Prostate gland (tissue), 2 donors: ENCODE results near the gene CHRM3. TPM values are rescaled to one million over a fixed set of nuclear protein-coding genes. Genes with fewer than 3 reads are reported as not detected.

Source experiments
- DNase-seq: peaks from one replicate; pipeline ENCODE4 v3.0.0-alpha.2; 2019; ENCODE audit warnings: low spot score
- H3K27ac ChIP-seq, 2 donors: fragments of 200-600 bp; sonication (generic); 2 replicates each; pipeline ENCODE4 v1.5.1; 2017 to 2019
- H3K27me3 ChIP-seq: fragments of 200-600 bp; sonication (generic); replicated peaks from 2 replicates; pipeline ENCODE4 v1.5.1; 2019; ENCODE audit not compliant: insufficient read depth
- H3K36me3 ChIP-seq, 2 donors: fragments of 200-600 bp; sonication (generic); 1 replicate in 1 of 2; 2 replicates in 1 of 2; pipeline versions ENCODE4 v1.5.1 to v1.8.1; 2017 to 2019
- H3K4me1 ChIP-seq: fragments of 200-600 bp; sonication (generic); replicated peaks from 2 replicates; pipeline ENCODE4 v1.5.1; 2019
- H3K4me3 ChIP-seq, 2 donors: fragments of 200-600 bp; sonication (generic); 2 replicates each; pipeline ENCODE4 v1.5.1; 2017 to 2019
- H3K9me3 ChIP-seq: fragments of 200-600 bp; sonication (generic); 2 replicates; pipeline ENCODE4 v1.5.1; 2017
- POLR2A ChIP-seq: fragments of 450-650 bp; IDR thresholded peaks from one replicate; pipeline ENCODE4 v1.6.1; 2016; ENCODE audit warnings: antibody characterized with exemption, mild to moderate bottlenecking
- POLR2AphosphoS5 ChIP-seq: sonication (generic); formaldehyde crosslinking; IDR thresholded peaks from one replicate; pipeline ENCODE4 v1.6.1; 2017; ENCODE audit warnings: antibody characterized with exemption
- WGBS: methylation state at CpG from one replicate; pipeline ENCODE4 v1.1.5; 2018; 5-methylcytosine and 5-hydroxymethylcytosine counted together
- intact Hi-C: fragments of 100-400 bp; cut with DNase I; formaldehyde crosslinking; loops from one replicate; pipeline ENCODE4 v1.14.2; 2022
- total RNA-seq, 2 donors: library from RNA; depleted of rRNA; stranded (reverse); fragments of >200 nt; gene quantifications; one replicate each; pipeline ENCODE4 v1.1.0, GENCODE V29; 2016
- TF ChIP-seq, protein P1 (sequence below), 4 experiments: fragments of 200-600 bp in 2 of 4; fragments of 450-650 bp in 2 of 4; sonication (generic) in 2 of 4; IDR thresholded peaks; 1 replicate in 3 of 4; 2 replicates in 1 of 4; pipeline ENCODE4 v1.5.1; 2016 to 2019; ENCODE audit warnings: antibody characterized with exemption in 4 of 4, mild to moderate bottlenecking in 2 of 4, moderate library complexity in 2 of 4

The CHRM3 gene
- total RNA-seq, 2 donors from 2014 or later: 2.2 to 3.9 TPM

DNA sequence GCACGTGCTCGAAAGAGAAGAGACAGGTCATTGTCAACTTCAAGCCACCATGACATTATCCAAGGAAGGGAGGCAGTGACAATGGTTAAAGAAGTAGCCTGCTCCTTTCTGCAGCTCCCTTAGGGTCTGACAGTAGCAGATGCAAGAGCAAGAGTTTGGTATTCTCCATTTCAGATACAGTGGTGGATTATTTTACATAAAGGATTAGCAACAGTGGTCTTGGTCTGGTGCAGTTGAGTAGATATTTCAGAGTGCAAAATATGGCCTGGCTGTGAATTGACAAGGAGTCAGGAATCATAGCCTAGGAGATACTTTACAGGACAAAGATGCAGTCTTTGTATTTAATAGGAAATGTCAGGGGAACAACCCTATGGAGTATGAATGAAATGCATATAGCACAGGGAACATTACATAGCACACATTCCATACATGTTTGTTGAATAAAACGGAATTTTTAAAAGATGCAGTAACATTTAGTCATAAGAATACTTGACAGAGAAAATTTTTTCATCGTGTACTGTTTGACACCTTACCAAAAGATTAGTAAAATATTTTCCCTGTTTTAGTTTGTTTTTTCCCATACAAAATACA is 41.8 kb downstream of the CHRM3 start:
- DNase-seq: no peak
- Histone ChIP-seq H3K4me1 (no peaks in the 10 kb centered on the region), H3K27ac (no peak overlapping the region), H3K27me3 (no peaks in the 10 kb centered on the region), H3K36me3 (no peaks in the 10 kb centered on the region), H3K9me3 (no peaks in the 10 kb centered on the region), H3K4me3 (no peak overlapping the region)
- 87% methylated on average over 4 of the region's 4 CpGs for WGBS
- intact Hi-C loops: no loop called here
- TF ChIP-seq POLR2AphosphoS5 (no peak), POLR2A (no peak)

DNA sequence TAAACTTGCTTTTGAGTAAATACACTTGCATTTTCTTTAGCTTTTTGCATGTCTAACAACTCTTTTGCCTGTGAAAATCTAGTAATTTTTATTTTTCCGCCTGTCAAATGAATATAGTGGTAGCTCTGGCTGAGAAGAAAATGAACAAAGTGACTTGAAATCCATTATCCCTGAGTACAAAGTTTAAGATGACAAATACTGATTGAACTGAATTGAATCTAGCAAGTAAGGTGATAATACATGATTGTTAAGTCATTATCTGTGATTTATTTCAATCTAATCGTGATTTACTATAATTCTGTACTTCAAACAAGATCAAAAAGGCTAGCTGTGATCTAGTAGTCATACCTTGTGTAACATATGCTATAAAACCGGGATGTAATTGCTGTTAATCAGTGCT is 42.8 kb downstream of the CHRM3 start:
- Histone ChIP-seq H3K4me3 (no peak overlapping the region), H3K9me3 (no peaks in the 10 kb centered on the region), H3K4me1 (no peaks in the 10 kb centered on the region), H3K27ac (no peak overlapping the region), H3K36me3 (no peaks in the 10 kb centered on the region), H3K27me3 (no peaks in the 10 kb centered on the region)
- TF ChIP-seq, protein P1, sequence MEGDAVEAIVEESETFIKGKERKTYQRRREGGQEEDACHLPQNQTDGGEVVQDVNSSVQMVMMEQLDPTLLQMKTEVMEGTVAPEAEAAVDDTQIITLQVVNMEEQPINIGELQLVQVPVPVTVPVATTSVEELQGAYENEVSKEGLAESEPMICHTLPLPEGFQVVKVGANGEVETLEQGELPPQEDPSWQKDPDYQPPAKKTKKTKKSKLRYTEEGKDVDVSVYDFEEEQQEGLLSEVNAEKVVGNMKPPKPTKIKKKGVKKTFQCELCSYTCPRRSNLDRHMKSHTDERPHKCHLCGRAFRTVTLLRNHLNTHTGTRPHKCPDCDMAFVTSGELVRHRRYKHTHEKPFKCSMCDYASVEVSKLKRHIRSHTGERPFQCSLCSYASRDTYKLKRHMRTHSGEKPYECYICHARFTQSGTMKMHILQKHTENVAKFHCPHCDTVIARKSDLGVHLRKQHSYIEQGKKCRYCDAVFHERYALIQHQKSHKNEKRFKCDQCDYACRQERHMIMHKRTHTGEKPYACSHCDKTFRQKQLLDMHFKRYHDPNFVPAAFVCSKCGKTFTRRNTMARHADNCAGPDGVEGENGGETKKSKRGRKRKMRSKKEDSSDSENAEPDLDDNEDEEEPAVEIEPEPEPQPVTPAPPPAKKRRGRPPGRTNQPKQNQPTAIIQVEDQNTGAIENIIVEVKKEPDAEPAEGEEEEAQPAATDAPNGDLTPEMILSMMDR (IDR thresholded peaks at IDR 0.05): no peak
- TF ChIP-seq POLR2A: no peak
- TF ChIP-seq POLR2AphosphoS5: no peak
- DNase-seq: no peak
- 77% methylated on average over 3 of the region's 3 CpGs for WGBS
- intact Hi-C loops: no loop called here

DNA sequence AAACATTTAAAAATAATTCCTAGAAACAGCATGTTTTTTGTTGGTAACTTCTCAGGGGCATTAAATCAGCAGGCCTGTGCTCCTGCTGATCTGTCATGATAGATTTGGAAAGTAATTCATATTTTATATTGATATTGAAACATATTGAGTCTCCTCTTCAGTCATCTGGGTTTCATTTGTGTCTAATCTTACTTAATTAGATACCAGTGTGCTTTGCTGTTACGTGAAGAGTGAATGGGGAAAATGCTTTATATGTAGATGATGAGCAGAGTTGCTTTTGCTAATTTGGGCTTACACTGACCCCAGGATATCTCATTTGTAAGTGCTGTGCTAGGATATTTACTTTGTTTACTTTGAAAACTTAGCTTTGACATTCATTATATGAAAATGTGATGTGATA is 45.9 kb downstream of the CHRM3 start:
- H3K4me1 ChIP-seq: no peaks in the 10 kb centered on the region
- no peak overlapping the region for H3K4me3 ChIP-seq
- WGBS: 93% methylated on average over 1 of the region's 1 CpG
- intact Hi-C loops: no loop called here
- DNase-seq: no peak
- no peak overlapping the region for H3K27ac ChIP-seq
- H3K36me3 ChIP-seq: no peaks in the 10 kb centered on the region
- TF ChIP-seq, protein P1 (IDR thresholded peaks at IDR 0.05): no peak
- TF ChIP-seq POLR2AphosphoS5: no peak
- no peak for TF ChIP-seq POLR2A
- H3K27me3 ChIP-seq: no peaks in the 10 kb centered on the region
- H3K9me3 ChIP-seq: no peaks in the 10 kb centered on the region

DNA sequence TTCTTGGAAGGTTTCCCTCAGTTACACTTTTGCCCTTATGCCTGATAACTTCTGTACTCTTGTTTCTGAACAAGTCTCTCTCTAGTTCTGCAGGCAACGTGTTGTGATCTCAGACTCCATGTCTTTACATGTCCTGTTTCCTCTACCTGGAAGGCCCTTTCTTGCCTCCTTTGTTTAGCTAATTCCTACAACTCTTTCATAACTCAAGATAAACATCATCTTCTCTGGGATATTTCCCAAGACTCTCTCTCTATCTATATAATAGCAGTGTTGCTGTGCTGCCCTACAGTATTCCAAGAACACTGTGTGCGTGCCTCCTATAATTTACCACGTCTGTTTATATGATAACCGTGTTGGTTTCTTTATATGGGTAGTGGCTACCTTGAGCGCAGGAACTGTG is 47.8 kb downstream of the CHRM3 start:
- Histone ChIP-seq H3K36me3 (no peaks in the 10 kb centered on the region), H3K9me3 (no peaks in the 10 kb centered on the region), H3K4me3 (no peak overlapping the region), H3K27ac (no peak overlapping the region), H3K27me3 (no peaks in the 10 kb centered on the region), H3K4me1 (no peaks in the 10 kb centered on the region)
- 40% methylated on average over 5 of the region's 5 CpGs for WGBS
- TF ChIP-seq, protein P1 (IDR thresholded peaks at IDR 0.05): no peak
- TF ChIP-seq POLR2AphosphoS5: peak; percentile 36
- intact Hi-C loops: no loop called here
- no peak for DNase-seq
